GM19468 (cell line): ENCODE measurements around the gene TRAF4.
"Not testable (repeated sequence)": the region's sequence is repeated elsewhere in the genome, so short reads cannot be mapped to it uniquely, and the experiment has no call there.

Source experiments
- ATAC-seq: cut with Tn5 transposase; IDR thresholded peaks from one replicate; pipeline ENCODE4 v1.9.1; 2021; ENCODE audit warnings: mild to moderate bottlenecking, moderate library complexity, moderate number of reproducible peaks; ENCODE audit not compliant: unreplicated experiment; ENCODE audit errors: extremely low read depth

TRAF4 gene

GRCh38 chr17:28712705-28713415, 31.0 kb upstream of the TRAF4 start:
- ATAC-seq: no peak

- ATAC-seq: no peak
Measured at GRCh38 chr17:28714281-28714680, 29.5 kb upstream of the TRAF4 start.

GRCh38 chr17:28715217-28715616, 28.6 kb upstream of the TRAF4 start:
- no peak for ATAC-seq

GRCh38 chr17:28716740-28717577, 26.9 kb upstream of the TRAF4 start:
- no peak for ATAC-seq

- ATAC-seq: no peak
Measured at GRCh38 chr17:28717578-28718332, 26.1 kb upstream of the TRAF4 start, which contains the start of gene RAB34. Gene RAB34, minus strand, starts transcription at chr17:28717868. Its CDS starts 602 bp downstream, at chr17:28717266.

GRCh38 chr17:28718333-28719020, 25.3 kb upstream of the TRAF4 start:
- no peak for ATAC-seq

- ATAC-seq: no peak
Measured at GRCh38 chr17:28719021-28719433, 24.8 kb upstream of the TRAF4 start.

GRCh38 chr17:28720247-28720996, 23.4 kb upstream of the TRAF4 start:
- ATAC-seq: no peak

- not testable (repeated sequence) for ATAC-seq
Measured at GRCh38 chr17:28720997-28721329, 22.8 kb upstream of the TRAF4 start.

- no peak for ATAC-seq
Measured at GRCh38 chr17:28722417-28723158, 21.2 kb upstream of the TRAF4 start.

GRCh38 chr17:28723159-28723835, 20.5 kb upstream of the TRAF4 start:
- ATAC-seq: no peak

- ATAC-seq: not testable (repeated sequence)
Measured at GRCh38 chr17:28723836-28724499, 19.8 kb upstream of the TRAF4 start.

- ATAC-seq: no peak
Measured at GRCh38 chr17:28724500-28725165, 19.2 kb upstream of the TRAF4 start.

- ATAC-seq: no peak
Measured at GRCh38 chr17:28725166-28725659, 18.6 kb upstream of the TRAF4 start.

- ATAC-seq: no peak
Measured at GRCh38 chr17:28725660-28726225, 18.1 kb upstream of the TRAF4 start.

- no peak for ATAC-seq
Measured at GRCh38 chr17:28726226-28726626, 17.6 kb upstream of the TRAF4 start, which contains the start of gene TLCD1. Gene TLCD1, minus strand, starts transcription at chr17:28726233. Its CDS starts 136 bp downstream, at chr17:28726097.
